HepG2 (cell line): ENCODE results near the gene SH2D7. TPM values are rescaled to one million over a fixed set of nuclear protein-coding genes. Genes with fewer than 3 reads are reported as not detected.
A peak's percentile ranks its signal among the peaks of the same experiment; 100 is the strongest.

Experiments used
- ATF1 ChIP-seq: IDR thresholded peaks from 2 replicates; pipeline ENCODE4 v1.6.1; 2016; ENCODE audit warnings: mild to moderate bottlenecking, control low read depth
- CBX5 ChIP-seq: sonication (generic); formaldehyde crosslinking; IDR thresholded peaks from 2 replicates; pipeline ENCODE4 v1.4.0; 2020; ENCODE audit warnings: missing genetic modification reagents, borderline replicate concordance
- FOXC1 ChIP-seq: sonication (generic); formaldehyde crosslinking; IDR thresholded peaks from 2 replicates; pipeline ENCODE4 v1.8.0; 2022; ENCODE audit warnings: mild to moderate bottlenecking, missing genetic modification reagents, borderline replicate concordance
- FUBP1 ChIP-seq: sonication (generic); formaldehyde crosslinking; IDR thresholded peaks from 2 replicates; pipeline ENCODE4 v1.5.1; 2020; ENCODE audit warnings: missing genetic modification reagents, mild to moderate bottlenecking, borderline replicate concordance
- GFI1 ChIP-seq: sonication (generic); formaldehyde crosslinking; IDR thresholded peaks from 2 replicates; pipeline ENCODE4 v1.5.0; 2020; ENCODE audit warnings: missing genetic modification reagents, mild to moderate bottlenecking, borderline replicate concordance
- LRRFIP1 ChIP-seq: sonication (generic); formaldehyde crosslinking; conservative IDR thresholded peaks from 2 replicates; pipeline ENCODE4 v1.4.0; 2020; ENCODE audit warnings: missing genetic modification reagents
- NAIF1 ChIP-seq: sonication (generic); formaldehyde crosslinking; IDR thresholded peaks from 2 replicates; pipeline ENCODE4 v1.5.0; 2020; ENCODE audit warnings: mild to moderate bottlenecking, missing genetic modification reagents, borderline replicate concordance
- PRMT3 ChIP-seq: sonication (generic); formaldehyde crosslinking; IDR thresholded peaks from 2 replicates; pipeline ENCODE4 v1.8.1; 2022; ENCODE audit warnings: low read depth, mild to moderate bottlenecking, moderate library complexity, missing genetic modification reagents, borderline replicate concordance
- REPIN1 ChIP-seq: sonication (generic); formaldehyde crosslinking; IDR thresholded peaks from 2 replicates; pipeline ENCODE4 v1.8.0; 2022; ENCODE audit warnings: missing genetic modification reagents, low read depth, mild to moderate bottlenecking, borderline replicate concordance
- ZBTB25 ChIP-seq: IDR thresholded peaks from 2 replicates; pipeline ENCODE4 v1.6.1; 2018; ENCODE audit warnings: missing genetic modification reagents
- ZBTB40 ChIP-seq, 2 experiments: fragments of 450-650 bp in 1 of 2; sonication (generic) in 1 of 2; formaldehyde crosslinking in 1 of 2; IDR thresholded peaks; 2 replicates each; pipeline versions ENCODE4 v1.6.1 to v1.8.0; 2016 to 2022; ENCODE audit warnings: antibody characterized with exemption in 1 of 2, mild to moderate bottlenecking in 1 of 2, missing genetic modification reagents in 1 of 2
- ZNF629 ChIP-seq: sonication (generic); formaldehyde crosslinking; conservative IDR thresholded peaks from 2 replicates; pipeline ENCODE4 v1.5.0; 2020; ENCODE audit warnings: missing genetic modification reagents
- ZSCAN9 ChIP-seq: IDR thresholded peaks from 2 replicates; pipeline ENCODE4 v1.6.1; 2016; ENCODE audit warnings: borderline replicate concordance
- polyA plus RNA-seq, 8 experiments: library from polyadenylated mRNA; depleted of rRNA in 3 of 8; stranded (reverse) in 7 of 8; unstranded in 1 of 8; fragments of >200 nt; fragmentation: Illumina TruSeq in 4 of 8; extraction: Trizol in 4 of 8; gene quantifications; 2 replicates each; pipeline versions ENCODE4 v1.2.1 to v1.2.3, GENCODE V29; 2011 to 2016; ENCODE audit warnings: low read depth in 4 of 8, missing spikeins in 1 of 8, mixed read lengths in 1 of 8; ENCODE audit not compliant: insufficient read depth in 1 of 8
- total RNA-seq, 5 experiments: library from RNA; depleted of rRNA; stranded (reverse); fragments of >200 nt; fragmentation: Illumina TruSeq; extraction: Trizol; gene quantifications; 2 replicates each; pipeline ENCODE4 v1.2.3, GENCODE V29; 2016; ENCODE audit warnings: low read depth in 1 of 5

Gene SH2D7
- total and polyA plus RNA-seq, 2 of the 13 experiments (the other 11 are each of a cell fraction or from before 2014, with no cell fraction given): not detected

- TF ChIP-seq ZBTB25 (CRISPR knock-in tag): peak; percentile 94
- TF ChIP-seq REPIN1: peak; percentile 67; the same call in 1 of the 2 replicates
- peak; percentile 90; the same call in 1 of the 2 replicates for TF ChIP-seq ZSCAN9 (CRISPR knock-in tag)
- TF ChIP-seq FOXC1 (CRISPR knock-in tag): peak; percentile 75; the same call in 1 of the 2 replicates
- TF ChIP-seq NAIF1 (CRISPR knock-in tag): 0 out of 2 replicates have a peak, but pooled peaks have one; percentile 56
- peak; percentile 94 for TF ChIP-seq GFI1 (CRISPR knock-in tag)
- 0 out of 2 replicates have a peak, but pooled peaks have one; percentile 11 for TF ChIP-seq ZNF629 (CRISPR knock-in tag)
- 0 out of 2 replicates have a peak, but pooled peaks have one; percentile 60 for TF ChIP-seq ATF1 (CRISPR knock-in tag)
- TF ChIP-seq ZBTB40 (IDR thresholded peaks at IDR 0.05): no peak
- peak; percentile 69; the same call in 1 of the 2 replicates for TF ChIP-seq ZBTB40 (CRISPR knock-in tag; IDR thresholded peaks at IDR 0.05)
- peak; percentile 81; the same call in 1 of the 2 replicates for TF ChIP-seq PRMT3
- TF ChIP-seq LRRFIP1: 0 out of 2 replicates have a peak, but pooled peaks have one; percentile 65
- 0 out of 2 replicates have a peak, but pooled peaks have one; percentile 62 for TF ChIP-seq FUBP1
- peak; percentile 98 for TF ChIP-seq CBX5 (CRISPR knock-in tag)
Observed at GRCh38 chr15:78065284-78065872, 27.0 kb upstream of the SH2D7 start (continued).
